ENCODE data around the gene PREX1.

The PREX1 gene

DNA sequence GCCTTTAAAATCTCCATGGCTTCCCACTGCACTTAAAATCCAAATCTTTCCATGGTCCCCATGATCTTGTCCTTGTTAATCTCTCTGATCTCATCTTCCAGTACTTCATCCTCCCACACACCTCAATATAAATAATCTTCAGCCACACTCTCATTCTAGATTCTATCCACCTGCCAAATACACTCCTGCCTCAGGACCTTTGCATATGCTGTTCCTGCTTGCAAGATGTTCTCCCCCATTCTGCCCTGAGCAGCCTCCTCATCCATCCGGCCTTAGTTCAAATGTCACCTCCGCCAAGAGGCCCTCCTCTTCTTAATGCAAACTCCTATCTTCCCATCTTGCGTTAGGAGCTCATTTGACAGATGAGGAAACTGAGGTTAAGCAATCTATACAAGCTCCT, 77.4 kb downstream of the PREX1 start:
- Histone ChIP-seq H3K27ac (no peak overlapping the region), H4K20me1 (no peaks in the 10 kb centered on the region), H3K4me2 (0 out of 2 replicates have a peak overlapping the region, but pooled peaks have one; percentile 76), H3K4me1 (peaks cover 88% of the 10 kb centered on the region), H3K4me3 (no peak overlapping the region), H3K36me3 (no peaks in the 10 kb centered on the region), H3K27me3 (no peaks in the 10 kb centered on the region), H3K9me3 (peaks cover 3% of the 10 kb centered on the region), H3K9ac (no peak overlapping the region)
- TF ChIP-seq Cebpa-rat (IDR thresholded peaks at IDR 0.05), result no peak

DNA sequence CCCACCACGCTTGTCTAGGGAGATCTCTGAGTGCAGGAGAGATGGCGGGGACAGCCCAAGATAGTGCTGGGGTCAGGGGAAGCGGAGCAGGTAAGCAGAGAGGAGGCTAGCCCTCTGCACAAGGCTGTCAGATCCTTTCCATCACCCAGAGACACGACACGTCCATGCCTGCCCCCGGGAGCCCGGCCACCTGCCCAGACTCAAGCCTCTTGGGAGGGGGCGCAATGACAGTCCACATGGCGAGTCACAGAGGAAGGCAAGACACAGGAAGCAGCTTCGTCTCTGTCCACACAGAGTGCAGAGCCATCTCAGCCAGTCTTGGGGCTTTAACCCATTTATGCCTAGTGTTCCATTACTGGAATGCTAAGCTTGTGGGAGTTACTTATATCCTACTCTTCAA, 78.4 kb downstream of the PREX1 start:
- Histone ChIP-seq H3K4me2 (peak overlapping the region; percentile 63), H3K9me3 (no peaks in the 10 kb centered on the region), H3K9ac (no peak overlapping the region), H3K27ac (no peak overlapping the region), H3K27me3 (no peaks in the 10 kb centered on the region), H3K4me1 (peaks cover 87% of the 10 kb centered on the region), H3K4me3 (no peak overlapping the region), H3K36me3 (no peaks in the 10 kb centered on the region), H4K20me1 (no peaks in the 10 kb centered on the region)
- TF ChIP-seq Cebpa-rat (IDR thresholded peaks at IDR 0.05), result no peak

DNA sequence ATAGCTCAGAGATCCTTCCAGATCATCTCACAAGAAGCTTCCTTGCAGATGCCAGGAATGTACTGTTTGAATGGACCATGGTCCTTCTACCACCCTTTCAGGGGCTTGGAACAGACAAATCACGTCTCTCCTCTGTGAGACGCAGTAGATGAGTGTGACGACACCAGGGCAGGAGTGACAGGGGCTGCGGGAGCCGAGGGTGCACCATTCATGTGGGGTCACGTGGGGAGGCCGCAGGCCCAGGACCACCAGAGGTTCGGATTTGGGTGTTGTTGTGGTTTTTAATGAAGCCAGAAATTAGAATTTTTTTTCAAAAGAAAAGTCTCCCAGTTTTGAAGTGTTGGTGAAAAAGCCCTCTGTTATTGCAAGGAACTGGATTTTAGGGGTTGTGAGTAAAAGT, 79.2 kb downstream of the PREX1 start:
- H4K20me1 ChIP-seq, result no peaks in the 10 kb centered on the region
- no peaks in the 10 kb centered on the region for H3K27me3 ChIP-seq
- no peak for TF ChIP-seq Cebpa-rat (IDR thresholded peaks at IDR 0.05)
- peak overlapping the region; percentile 63 for H3K4me2 ChIP-seq
- no peak overlapping the region for H3K27ac ChIP-seq
- no peaks in the 10 kb centered on the region for H3K36me3 ChIP-seq
- no peaks in the 10 kb centered on the region for H3K9me3 ChIP-seq
- peaks cover 78% of the 10 kb centered on the region for H3K4me1 ChIP-seq
- no peak overlapping the region for H3K4me3 ChIP-seq
- no peak overlapping the region for H3K9ac ChIP-seq

DNA sequence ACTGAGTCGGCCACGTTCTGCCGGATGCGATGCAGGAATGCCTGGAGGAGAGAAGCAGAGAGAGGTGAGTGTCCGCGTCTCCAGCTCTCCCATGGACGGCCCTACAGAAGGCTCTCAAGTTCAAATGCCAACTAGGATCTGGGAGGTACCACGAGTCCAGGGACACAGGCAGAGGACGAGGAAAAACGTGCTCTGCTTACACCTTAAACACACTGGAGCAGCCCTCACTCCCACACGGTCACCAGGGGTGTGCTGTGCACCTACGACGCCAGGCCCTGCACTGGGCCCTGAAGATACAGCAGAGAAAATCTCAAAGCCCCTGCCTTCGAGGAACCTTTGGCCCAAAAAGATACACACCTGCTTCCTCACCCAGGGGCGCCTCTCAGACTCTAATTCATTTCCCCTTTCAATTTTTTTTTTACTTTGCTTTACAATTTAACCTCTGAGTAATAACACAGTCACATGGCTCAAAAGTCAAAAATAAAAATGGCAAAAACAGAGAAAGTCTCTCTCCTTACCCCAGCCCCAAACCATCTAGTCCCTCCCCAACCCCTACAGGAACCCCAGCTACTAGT, 79.9 kb downstream of the PREX1 start:
- Histone ChIP-seq H3K4me2 (peak overlapping the region; percentile 63), H3K9ac (no peak overlapping the region; the same call in 1 of the 2 replicates), H3K4me3 (no peak overlapping the region), H3K27me3 (no peaks in the 10 kb centered on the region), H3K4me1 (peaks cover 72% of the 10 kb centered on the region), H3K36me3 (no peaks in the 10 kb centered on the region), H3K9me3 (no peaks in the 10 kb centered on the region), H4K20me1 (no peaks in the 10 kb centered on the region), H3K27ac (peak overlapping the region; percentile 50; the same call in 1 of the 2 replicates)
- no peak for TF ChIP-seq Cebpa-rat (IDR thresholded peaks at IDR 0.05)

DNA sequence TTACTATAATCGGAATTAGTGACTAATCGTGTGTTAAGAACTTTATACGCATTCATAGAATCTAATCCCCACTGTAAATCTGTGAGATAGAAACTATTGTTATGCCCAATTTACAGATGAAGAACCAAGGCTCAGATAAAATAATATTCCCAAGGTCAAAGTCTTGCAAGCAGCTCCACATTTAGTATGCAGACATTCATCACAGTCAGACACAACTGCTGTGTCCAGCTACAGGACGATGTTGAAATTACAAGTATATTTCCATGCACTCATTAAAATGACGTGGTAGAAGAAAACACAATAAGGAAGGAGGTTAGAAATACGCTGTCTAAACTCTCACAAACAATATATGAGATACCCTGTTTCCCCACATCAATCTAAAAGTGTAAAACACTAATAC, 82.5 kb downstream of the PREX1 start:
- Histone ChIP-seq H3K36me3 (no peaks in the 10 kb centered on the region), H4K20me1 (no peaks in the 10 kb centered on the region), H3K9ac (no peak overlapping the region), H3K9me3 (no peaks in the 10 kb centered on the region), H3K4me3 (no peak overlapping the region), H3K27me3 (no peaks in the 10 kb centered on the region), H3K4me2 (peak overlapping the region; percentile 42), H3K27ac (no peak overlapping the region), H3K4me1 (peaks cover 63% of the 10 kb centered on the region)
- no peak for TF ChIP-seq Cebpa-rat (IDR thresholded peaks at IDR 0.05)

DNA sequence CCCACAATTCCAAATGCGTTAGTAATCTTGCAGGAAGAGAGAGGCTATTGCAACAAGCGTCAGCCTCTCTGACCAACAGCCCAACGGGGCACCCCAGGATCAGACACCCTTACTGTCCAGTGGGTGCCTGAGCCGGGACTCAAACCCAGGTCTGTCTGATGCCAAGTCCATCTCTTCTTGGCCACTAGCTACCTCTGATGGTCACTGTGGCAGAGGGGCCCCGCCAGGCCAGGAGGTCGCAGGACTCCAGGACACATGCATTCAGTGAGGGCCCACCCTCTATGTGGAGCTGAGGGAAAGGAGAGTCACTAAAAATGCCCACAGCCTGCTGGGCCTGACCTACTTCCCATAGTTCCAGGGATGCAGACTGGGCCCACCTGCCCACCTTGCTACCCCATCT, 83.3 kb downstream of the PREX1 start:
- H3K4me3 ChIP-seq, result no peak overlapping the region
- TF ChIP-seq Cebpa-rat (IDR thresholded peaks at IDR 0.05), result no peak
- H3K4me2 ChIP-seq, result no peak overlapping the region
- H3K9me3 ChIP-seq, result no peaks in the 10 kb centered on the region
- H3K27ac ChIP-seq, result no peak overlapping the region
- H3K9ac ChIP-seq, result no peak overlapping the region
- peaks cover 65% of the 10 kb centered on the region for H3K4me1 ChIP-seq
- no peaks in the 10 kb centered on the region for H3K27me3 ChIP-seq
- H3K36me3 ChIP-seq, result no peaks in the 10 kb centered on the region
- no peaks in the 10 kb centered on the region for H4K20me1 ChIP-seq

DNA sequence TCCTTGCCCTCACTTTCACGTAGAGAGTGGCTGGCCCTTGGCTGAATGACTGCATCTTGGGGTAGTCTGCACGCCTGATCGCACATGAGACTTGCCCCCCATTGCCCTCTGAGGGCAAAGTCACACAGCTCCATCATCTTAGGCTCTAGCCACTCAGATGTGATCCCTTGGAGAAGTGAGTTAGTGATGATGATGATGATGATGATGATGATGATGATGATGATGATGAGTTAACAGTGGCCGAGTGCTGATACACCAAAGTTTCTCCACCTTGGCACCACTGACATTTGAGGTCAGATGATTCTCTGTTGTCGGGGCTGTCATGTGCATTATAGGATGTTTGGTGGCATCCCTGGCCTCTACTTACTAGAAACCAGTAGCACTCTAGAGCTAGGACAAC, 84.0 kb downstream of the PREX1 start:
- H3K4me1 ChIP-seq, result peaks cover 65% of the 10 kb centered on the region
- H3K4me2 ChIP-seq, result no peak overlapping the region
- no peaks in the 10 kb centered on the region for H4K20me1 ChIP-seq
- no peak overlapping the region for H3K9ac ChIP-seq
- H3K27me3 ChIP-seq, result no peaks in the 10 kb centered on the region
- H3K4me3 ChIP-seq, result no peak overlapping the region
- no peak overlapping the region for H3K27ac ChIP-seq
- TF ChIP-seq Cebpa-rat (IDR thresholded peaks at IDR 0.05), result no peak
- H3K9me3 ChIP-seq, result no peaks in the 10 kb centered on the region
- no peaks in the 10 kb centered on the region for H3K36me3 ChIP-seq

DNA sequence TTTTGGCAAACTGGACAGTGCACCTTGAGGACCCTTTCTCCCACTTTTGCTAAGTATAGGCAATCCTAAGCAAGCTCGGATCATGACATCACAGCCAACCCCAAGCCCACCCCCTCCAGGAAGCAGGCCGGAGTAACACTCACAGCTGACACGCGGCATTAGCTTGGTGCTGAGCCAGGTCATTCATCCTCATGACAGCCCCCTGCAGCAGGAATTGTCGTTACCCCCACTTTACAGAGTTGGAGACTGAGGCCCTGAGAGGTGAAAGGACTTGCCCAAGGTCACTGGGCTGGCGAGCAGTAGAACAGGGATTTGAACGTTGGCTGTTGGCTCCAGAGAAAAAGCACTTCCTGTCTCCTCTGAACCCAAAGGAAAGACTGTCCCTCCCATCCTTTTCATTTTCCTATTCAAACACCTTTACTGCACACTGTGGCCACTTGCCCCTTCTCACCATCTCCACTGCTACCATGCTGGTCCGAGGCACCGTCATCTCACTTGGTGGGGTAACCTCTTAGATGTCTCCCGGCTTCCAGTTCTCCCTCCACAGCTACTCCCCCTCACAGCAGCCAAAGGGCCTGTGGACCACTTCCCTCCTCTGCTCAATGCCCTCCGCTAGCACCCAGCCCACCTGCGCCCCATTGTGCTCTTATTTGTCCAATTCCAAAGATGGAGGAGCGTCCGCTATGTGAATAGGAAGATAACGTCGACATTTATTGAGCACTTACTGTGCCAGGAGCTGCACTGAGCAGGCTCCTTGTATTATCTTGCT, 84.7 kb downstream of the PREX1 start:
- no peaks in the 10 kb centered on the region for H3K36me3 ChIP-seq

DNA sequence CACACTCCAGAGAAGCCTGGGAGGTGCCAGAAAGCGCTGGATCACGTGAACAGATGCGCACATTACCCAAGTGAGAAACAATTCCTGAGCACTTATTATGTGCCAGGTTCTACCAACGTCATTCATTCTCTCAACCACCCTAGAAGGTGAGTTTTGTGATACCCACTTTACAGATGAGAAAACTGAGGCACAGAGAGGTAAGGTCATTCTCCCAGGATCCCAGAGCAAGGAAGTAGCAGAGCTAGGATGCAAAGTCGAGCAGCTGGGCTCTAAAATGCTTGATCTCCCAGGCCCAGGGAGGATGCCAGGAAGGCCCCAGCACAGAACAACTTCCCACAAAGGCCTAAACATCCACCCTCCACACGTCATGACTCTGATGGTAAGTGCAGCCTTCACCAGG, 85.6 kb downstream of the PREX1 start:
- Histone ChIP-seq H3K4me2 (no peak overlapping the region), H3K9ac (no peak overlapping the region), H3K27ac (no peak overlapping the region), H3K9me3 (no peaks in the 10 kb centered on the region), H3K27me3 (no peaks in the 10 kb centered on the region), H3K4me1 (peaks cover 65% of the 10 kb centered on the region), H3K4me3 (no peak overlapping the region), H3K36me3 (no peaks in the 10 kb centered on the region), H4K20me1 (no peaks in the 10 kb centered on the region)
- TF ChIP-seq Cebpa-rat (IDR thresholded peaks at IDR 0.05), result no peak

More for the DNA sequence above, 84.7 kb downstream of the PREX1 start:
- Histone ChIP-seq H3K4me3 (no peak overlapping the region), H3K27ac (no peak overlapping the region), H3K9me3 (no peaks in the 10 kb centered on the region), H3K27me3 (no peaks in the 10 kb centered on the region), H3K4me1 (peaks cover 65% of the 10 kb centered on the region), H4K20me1 (no peaks in the 10 kb centered on the region), H3K4me2 (no peak overlapping the region), H3K9ac (no peak overlapping the region)
- TF ChIP-seq Cebpa-rat (IDR thresholded peaks at IDR 0.05), result no peak

DNA sequence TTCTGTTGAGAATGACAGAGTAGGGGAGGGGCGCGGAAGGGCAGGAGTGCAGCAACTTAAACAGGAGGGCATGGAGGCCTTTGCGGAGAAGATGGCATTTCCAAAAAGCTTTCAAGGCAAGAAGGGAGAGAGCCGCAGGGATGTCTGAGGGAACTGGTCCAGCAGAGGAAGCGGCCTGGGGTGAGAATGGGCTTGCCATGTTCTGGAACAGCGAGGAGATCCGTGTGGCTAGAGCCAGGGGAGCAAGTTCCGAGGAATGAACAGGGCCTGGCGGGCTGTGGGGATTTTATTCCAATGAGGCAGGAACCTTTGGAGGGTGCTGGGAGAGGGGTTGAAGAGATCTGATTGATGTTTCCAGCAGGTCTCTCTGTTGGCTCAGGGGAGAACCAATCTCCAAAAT, 86.1 kb downstream of the PREX1 start:
- no peaks in the 10 kb centered on the region for H3K36me3 ChIP-seq
- no peak overlapping the region for H3K4me3 ChIP-seq
- H3K27ac ChIP-seq, result no peak overlapping the region; the same call in 1 of the 2 replicates
- H3K9me3 ChIP-seq, result no peaks in the 10 kb centered on the region
- peaks cover 67% of the 10 kb centered on the region for H3K4me1 ChIP-seq
- no peak overlapping the region for H3K4me2 ChIP-seq
- H3K9ac ChIP-seq, result no peak overlapping the region
- TF ChIP-seq Cebpa-rat (IDR thresholded peaks at IDR 0.05), result no peak
- no peaks in the 10 kb centered on the region for H4K20me1 ChIP-seq
- no peaks in the 10 kb centered on the region for H3K27me3 ChIP-seq
